GM12874 (cell line): ENCODE results near the gene BCL2L2.

Source experiments
- TF ChIP-seq, protein P1 (sequence below): IDR thresholded peaks from 2 replicates; pipeline ENCODE4 v1.5.1; 2011; ENCODE audit warnings: low read depth, mild to moderate bottlenecking, control low read depth, low read length, moderate library complexity; ENCODE audit not compliant: insufficient read depth

Gene BCL2L2

DNA sequence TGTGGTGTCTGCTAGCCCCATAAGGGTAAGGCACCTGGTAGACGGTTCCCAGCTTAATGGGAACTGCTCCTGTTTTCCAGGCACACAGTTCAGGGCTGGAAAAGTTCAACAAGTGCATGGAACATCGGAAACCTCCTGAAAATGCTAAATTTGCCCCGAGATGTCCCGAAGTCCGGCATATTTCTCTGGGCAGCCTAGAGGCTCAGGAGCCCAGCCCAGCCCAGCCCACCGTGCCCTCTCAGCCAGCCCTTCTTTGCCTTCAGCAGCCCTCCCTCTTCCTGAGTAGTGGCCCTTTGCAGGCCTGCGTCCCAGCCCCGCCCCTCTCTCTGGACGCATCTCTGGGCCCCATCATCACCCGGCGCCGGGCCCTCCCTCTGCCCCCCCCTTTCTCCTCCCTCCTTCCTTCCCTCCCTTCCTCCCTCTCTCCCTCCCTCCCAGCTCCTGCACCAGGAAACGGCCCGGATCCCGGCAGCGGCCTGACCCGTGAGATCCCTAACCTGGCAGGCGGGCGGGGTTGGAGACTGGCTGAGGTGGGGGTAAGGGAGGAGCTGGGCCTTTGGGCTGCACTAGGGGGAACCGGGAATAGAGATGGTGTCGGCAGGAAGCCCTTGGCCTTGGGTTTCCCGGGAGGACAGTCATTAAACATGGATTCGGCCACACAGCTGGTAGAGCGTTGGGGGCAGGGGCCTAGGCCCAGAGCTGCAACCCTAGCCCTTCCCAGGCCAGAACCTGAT is at the start of gene BCL2L2:
BCL2L2 (plus strand) TSS at position 422 of the 734 bp plus-strand sequence. CDS start 935 bp downstream, outside the sequence.
- TF ChIP-seq, protein P1, sequence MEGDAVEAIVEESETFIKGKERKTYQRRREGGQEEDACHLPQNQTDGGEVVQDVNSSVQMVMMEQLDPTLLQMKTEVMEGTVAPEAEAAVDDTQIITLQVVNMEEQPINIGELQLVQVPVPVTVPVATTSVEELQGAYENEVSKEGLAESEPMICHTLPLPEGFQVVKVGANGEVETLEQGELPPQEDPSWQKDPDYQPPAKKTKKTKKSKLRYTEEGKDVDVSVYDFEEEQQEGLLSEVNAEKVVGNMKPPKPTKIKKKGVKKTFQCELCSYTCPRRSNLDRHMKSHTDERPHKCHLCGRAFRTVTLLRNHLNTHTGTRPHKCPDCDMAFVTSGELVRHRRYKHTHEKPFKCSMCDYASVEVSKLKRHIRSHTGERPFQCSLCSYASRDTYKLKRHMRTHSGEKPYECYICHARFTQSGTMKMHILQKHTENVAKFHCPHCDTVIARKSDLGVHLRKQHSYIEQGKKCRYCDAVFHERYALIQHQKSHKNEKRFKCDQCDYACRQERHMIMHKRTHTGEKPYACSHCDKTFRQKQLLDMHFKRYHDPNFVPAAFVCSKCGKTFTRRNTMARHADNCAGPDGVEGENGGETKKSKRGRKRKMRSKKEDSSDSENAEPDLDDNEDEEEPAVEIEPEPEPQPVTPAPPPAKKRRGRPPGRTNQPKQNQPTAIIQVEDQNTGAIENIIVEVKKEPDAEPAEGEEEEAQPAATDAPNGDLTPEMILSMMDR = no peak

DNA sequence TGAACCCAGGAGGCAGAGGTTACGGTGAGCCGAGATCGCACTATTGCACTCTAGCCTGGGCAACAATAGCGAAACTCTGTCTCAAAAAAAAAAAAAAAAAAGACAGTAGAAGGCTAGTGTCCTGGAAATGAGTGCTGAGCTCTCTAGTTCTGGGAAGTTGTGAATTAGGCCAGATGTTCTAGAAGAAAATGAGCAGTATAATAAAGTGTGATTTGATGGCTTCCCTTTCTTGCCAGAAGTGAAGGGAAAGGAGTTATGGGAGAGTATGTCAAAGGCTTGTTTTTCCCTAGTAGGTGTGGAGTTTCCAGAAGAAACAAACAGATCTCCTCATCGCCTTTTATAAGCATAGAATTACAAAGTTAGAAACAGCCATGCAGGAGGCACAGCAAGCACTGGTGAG is 48.4 kb upstream of the BCL2L2 start:
- TF ChIP-seq, protein P1 = no peak

GRCh38 chr14:23259426-23259825 is 47.2 kb upstream of the BCL2L2 start:
- TF ChIP-seq, protein P1 = no peak

DNA sequence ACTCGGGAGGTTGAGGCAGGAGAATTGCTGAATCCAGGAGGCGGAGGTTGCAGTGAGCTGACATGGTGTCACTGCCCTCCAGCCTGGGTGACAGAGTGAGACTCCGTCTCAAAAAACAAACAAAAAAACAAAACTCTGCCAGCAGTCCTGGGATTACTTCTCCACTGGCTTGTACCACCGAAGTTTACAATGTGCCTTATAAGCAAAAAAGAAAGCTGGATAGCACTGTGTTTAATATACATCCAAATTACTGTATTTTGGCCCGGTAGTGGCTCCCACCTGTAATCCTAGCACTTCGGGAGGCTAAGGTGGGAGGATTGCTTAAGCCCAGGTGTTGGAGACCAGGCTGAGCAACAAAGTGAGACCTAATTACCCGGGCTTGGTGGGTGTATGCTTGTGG is 37.4 kb upstream of the BCL2L2 start:
- TF ChIP-seq, protein P1 = no peak

GRCh38 chr14:23275412-23275811 is 31.2 kb upstream of the BCL2L2 start:
- TF ChIP-seq, protein P1 = no peak

DNA sequence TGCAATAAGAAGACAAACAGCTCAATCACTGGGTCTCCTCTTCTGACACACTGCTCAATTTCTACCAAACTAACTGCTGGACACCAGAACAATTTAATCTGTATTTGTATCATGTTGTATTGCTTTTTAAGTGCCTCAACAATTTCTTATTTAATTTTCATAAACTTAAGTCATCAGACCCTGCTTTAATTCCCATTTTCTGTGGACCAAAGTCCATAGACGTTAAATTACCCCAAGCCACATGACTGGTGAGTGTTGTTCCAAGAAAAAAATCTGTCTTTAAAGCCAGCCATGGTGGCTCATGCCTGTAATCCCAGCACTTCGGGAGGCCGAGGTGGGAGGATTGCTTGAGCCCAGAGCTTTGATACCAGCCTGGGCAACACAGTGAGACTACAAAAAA is 29.4 kb upstream of the BCL2L2 start:
- TF ChIP-seq, protein P1 = no peak

DNA sequence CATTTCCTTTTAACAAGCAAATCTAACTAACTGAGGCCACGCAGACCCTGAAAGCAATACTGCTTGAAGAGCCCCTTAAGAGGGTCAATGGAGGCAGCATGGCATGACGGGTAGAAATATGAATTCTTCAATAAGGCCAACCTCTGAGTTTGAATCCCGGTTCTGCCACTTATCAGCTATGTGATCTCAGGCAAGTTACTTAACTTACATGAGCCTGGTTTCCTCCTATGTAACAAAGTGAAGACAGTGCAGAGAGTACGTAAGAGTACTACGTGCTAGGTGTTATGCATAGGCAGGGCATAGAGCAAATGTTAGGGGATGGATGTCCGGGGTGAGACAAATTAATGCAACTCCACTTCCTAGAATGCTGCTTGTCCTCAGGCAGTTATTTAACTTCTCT is 25.4 kb upstream of the BCL2L2 start:
- TF ChIP-seq, protein P1 = no peak
